ENCODE results near the gene TLK1. TPM values are rescaled to one million over a fixed set of nuclear protein-coding genes. Genes with fewer than 3 reads are reported as not detected.

Gene TLK1
- total RNA-seq, 6 experiments from 2014 or later: 18.4 to 40.2 (median 29.0) TPM

DNA sequence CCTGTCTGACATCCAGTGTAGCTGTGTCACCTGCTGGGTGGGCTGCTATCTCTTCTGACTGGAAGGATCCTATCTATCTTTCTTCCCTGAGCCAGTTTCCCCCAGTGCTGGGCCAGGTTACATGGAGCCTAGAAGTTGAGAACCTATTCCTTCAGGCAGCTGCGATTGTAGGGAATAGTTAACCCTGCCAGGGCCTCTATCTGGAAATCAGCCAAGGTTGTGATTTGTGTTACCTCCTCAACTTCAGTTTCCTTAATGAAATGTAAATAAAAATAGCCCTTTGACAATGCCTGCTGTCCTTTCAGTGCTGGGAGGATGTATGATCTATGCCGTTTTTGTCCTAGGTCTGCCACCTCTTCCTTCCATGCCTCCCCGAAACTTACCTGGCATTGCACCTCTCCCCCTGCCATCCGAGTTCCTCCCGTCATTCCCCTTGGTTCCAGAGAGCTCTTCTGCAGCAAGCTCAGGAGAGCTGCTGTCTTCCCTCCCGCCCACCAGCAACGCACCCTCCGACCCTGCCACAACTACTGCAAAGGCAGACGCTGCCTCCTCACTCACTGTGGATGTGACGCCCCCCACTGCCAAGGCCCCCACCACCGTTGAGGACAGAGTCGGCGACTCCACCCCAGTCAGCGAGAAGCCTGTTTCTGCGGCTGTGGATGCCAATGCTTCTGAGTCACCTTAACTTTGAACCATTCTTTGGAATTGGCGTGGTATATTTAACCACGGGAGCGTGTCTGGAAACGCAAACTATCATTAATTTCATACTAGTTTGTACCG lies 195.1 kb downstream of the TLK1 start:
- TF ChIP-seq POLR2A (IDR thresholded peaks at IDR 0.05): no peak
- TF ChIP-seq, protein P1, sequence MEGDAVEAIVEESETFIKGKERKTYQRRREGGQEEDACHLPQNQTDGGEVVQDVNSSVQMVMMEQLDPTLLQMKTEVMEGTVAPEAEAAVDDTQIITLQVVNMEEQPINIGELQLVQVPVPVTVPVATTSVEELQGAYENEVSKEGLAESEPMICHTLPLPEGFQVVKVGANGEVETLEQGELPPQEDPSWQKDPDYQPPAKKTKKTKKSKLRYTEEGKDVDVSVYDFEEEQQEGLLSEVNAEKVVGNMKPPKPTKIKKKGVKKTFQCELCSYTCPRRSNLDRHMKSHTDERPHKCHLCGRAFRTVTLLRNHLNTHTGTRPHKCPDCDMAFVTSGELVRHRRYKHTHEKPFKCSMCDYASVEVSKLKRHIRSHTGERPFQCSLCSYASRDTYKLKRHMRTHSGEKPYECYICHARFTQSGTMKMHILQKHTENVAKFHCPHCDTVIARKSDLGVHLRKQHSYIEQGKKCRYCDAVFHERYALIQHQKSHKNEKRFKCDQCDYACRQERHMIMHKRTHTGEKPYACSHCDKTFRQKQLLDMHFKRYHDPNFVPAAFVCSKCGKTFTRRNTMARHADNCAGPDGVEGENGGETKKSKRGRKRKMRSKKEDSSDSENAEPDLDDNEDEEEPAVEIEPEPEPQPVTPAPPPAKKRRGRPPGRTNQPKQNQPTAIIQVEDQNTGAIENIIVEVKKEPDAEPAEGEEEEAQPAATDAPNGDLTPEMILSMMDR (IDR thresholded peaks at IDR 0.05): no peak
- Histone ChIP-seq H3K27ac (no peak overlapping the region), H3K4me1 (peaks cover 0 to 13% (median 5%) of the 10 kb centered on the region in 4 donors), H3K4me3 (no peak overlapping the region), H3K9me3 (no peaks in the 10 kb centered on the region), H3K36me3 (peaks cover 0 to 57% (median 35%) of the 10 kb centered on the region in 4 donors), H3K27me3 (no peaks in the 10 kb centered on the region)
- intact Hi-C loops (cut with DNase I): no loop called here
- WGBS (ENCODE audit: insufficient coverage, low coverage, low lambda C conversion rate, missing lambda C conversion rate): 83% methylated on average over 19 of the region's 20 CpGs
- ATAC-seq: no peak
- DNase-seq: no peak

DNA sequence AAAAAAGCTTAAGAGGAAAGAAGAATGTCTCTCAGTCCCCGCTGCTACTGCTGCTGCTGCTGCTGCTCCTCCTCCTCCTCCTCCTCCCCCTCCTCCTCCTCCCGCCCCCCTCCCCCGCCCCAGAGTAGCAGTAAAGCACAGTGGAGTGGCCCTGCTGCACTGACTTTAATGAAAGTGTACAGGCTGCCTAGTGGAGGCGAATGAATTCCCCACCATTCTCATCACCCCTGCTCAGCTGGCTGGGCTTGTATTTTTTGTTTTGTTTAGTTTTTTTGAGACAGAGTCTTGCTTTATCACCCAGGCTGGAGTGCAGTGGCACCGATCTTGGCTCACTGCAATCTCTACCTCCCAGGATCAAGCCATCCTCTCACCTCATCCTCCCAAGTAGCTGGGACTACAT lies 197.3 kb downstream of the TLK1 start:
- Histone ChIP-seq H3K4me3 (no peak overlapping the region), H3K9me3 (no peaks in the 10 kb centered on the region), H3K27ac (no peak overlapping the region), H3K4me1 (peaks cover 0 to 3% (median 0%) of the 10 kb centered on the region in 4 donors), H3K36me3 (peaks cover 0 to 75% (median 38%) of the 10 kb centered on the region in 4 donors), H3K27me3 (no peaks in the 10 kb centered on the region)
- intact Hi-C loops (cut with DNase I): no loop called here
- DNase-seq (no peak), ATAC-seq (no peak)
- TF ChIP-seq, protein P1 (IDR thresholded peaks at IDR 0.05): no peak
- no peak for TF ChIP-seq POLR2A (IDR thresholded peaks at IDR 0.05)
- 60% methylated on average over 4 of the region's 5 CpGs for WGBS (ENCODE audit: insufficient coverage, low coverage, low lambda C conversion rate, missing lambda C conversion rate)

DNA sequence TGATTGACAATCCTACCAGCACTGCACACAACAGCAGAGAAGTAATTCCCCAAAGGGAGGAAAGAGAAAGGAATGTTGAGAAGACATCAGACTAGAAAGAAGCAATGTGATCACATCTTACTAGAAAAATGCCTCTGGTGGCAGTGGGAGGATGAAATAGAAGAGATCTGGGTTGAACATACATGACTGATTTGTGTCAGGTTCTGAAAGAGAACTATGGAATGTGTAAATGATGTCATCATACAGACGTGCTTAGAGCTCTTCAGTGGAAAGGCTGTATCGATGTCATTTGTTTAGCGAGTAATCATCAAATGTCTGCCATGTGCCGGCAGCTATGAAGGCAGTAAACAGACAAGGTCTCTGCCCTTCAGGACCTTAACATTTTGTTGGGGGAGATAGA lies 206.8 kb downstream of the TLK1 start:
- Histone ChIP-seq H3K4me1 (no peaks in the 10 kb centered on the region), H3K36me3 (peaks cover 7 to 96% (median 41%) of the 10 kb centered on the region in 4 donors), H3K9me3 (no peaks in the 10 kb centered on the region), H3K27me3 (no peaks in the 10 kb centered on the region), H3K27ac (no peak overlapping the region), H3K4me3 (no peak overlapping the region)
- intact Hi-C loops (cut with DNase I): no loop called here
- WGBS (ENCODE audit: insufficient coverage, low coverage, low lambda C conversion rate, missing lambda C conversion rate): 65% methylated on average over 4 of the region's 4 CpGs
- no peak for ATAC-seq
- TF ChIP-seq, protein P1 (IDR thresholded peaks at IDR 0.05): no peak
- TF ChIP-seq POLR2A (IDR thresholded peaks at IDR 0.05): no peak
- DNase-seq: no peak

DNA sequence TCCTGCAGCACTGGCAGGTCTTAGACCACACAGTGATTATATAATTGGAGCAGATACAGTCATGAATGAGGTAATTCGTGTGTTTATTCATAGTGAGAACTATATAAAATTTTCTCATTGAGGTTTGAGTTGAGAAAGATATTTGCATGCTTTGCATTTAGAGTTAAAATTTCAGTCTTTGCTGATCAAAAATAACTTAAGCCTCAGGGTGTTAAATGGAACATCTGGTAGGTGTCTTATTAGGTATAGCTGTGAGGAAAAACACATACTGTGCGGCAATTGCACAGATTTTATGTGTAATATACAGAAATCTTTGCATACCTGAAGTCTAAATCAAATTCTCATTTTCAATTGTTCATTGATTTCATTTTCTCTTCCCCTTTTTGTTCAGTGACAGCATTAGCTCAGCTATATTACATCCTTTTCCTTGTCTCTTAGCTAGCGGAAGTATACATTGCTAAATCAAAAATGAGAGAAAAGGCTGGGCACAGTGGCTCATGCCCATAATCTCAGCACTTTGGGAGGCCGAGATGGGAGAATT lies 210.4 kb downstream of the TLK1 start:
- peak in 2 of 4 donors; percentile 45 to 57 for ATAC-seq
- Histone ChIP-seq H3K27me3 (no peaks in the 10 kb centered on the region), H3K4me3 (no peak overlapping the region), H3K27ac (no peak overlapping the region), H3K36me3 (peaks cover 7 to 62% (median 34%) of the 10 kb centered on the region in 4 donors), H3K9me3 (no peaks in the 10 kb centered on the region), H3K4me1 (peaks cover 0 to 5% (median under 1%) of the 10 kb centered on the region in 4 donors)
- intact Hi-C loops (cut with DNase I): no loop called here
- TF ChIP-seq, protein P1 (IDR thresholded peaks at IDR 0.05): no peak
- no peak for TF ChIP-seq POLR2A (IDR thresholded peaks at IDR 0.05)
- DNase-seq: no peak
- WGBS (ENCODE audit: insufficient coverage, low coverage, low lambda C conversion rate, missing lambda C conversion rate): 85% methylated on average over 4 of the region's 4 CpGs

Data from right lobe of liver (tissue), 6 donors.